Activated naive CD4-positive, alpha-beta T cell (primary cell): ENCODE data around the gene MC1R.

Experiments used
- DNase-seq, 4 experiments: peaks; one replicate each; lab custom pipeline; 2025; lab: John Stamatoyannopoulos, UW

MC1R gene

DNA sequence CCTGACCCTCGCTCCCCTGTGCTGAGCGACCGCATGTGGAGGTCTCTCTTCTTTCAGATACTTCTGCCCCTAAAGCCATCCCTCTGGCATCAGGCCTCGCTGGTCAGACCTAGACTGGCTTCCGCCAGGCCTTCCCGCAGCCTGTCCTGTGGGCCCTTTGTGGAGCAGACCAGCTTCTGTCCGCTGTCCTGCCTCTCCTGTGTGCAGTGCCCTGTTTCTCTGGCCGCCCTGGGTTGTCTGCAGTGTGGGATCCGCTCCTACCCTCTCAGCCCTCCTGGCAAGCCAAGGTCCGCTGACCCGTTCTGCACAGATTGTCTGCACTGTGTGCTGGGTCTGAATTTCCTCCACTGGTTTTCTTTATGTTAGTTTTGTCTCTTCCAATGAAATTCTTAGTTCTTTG is 21.5 kb upstream of the MC1R start:
- DNase-seq = no peak

DNA sequence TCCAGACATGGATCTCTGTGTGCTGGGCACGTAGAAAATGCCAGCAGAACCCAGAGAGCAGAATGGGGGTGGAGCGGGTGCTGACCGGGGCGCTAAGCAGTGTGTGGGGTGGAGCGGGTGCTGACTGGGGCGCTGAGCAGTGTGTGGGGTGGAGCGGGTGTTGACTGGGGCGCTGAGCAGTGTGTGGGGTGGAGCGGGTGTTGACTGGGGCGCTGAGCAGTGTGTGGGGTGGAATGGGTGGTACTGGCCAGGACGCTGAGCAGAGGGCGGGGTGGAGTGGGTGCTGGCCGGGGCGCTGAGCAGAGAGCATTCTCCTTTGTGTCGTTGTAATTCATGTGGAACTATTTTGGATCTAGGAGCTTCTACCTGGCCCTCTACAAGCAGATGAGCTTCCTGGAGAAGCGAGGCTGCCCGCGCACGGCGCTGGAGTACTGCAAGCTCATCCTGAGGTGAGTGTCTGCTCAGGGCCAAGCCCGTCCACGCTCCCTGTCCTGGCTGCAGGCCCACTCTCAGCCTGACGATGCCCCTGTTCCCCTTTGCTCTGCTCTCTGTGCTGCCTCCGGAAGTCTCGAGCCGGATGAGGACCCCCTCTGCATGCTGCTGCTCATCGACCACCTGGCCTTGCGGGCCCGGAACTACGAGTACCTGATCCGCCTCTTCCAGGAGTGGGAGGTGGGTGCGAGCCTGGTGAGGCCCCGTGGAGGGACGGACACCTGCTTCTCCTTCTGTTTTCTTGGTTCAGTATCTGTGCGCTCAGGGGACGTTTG is 20.3 kb upstream of the MC1R start:
- DNase-seq = no peak

DNA sequence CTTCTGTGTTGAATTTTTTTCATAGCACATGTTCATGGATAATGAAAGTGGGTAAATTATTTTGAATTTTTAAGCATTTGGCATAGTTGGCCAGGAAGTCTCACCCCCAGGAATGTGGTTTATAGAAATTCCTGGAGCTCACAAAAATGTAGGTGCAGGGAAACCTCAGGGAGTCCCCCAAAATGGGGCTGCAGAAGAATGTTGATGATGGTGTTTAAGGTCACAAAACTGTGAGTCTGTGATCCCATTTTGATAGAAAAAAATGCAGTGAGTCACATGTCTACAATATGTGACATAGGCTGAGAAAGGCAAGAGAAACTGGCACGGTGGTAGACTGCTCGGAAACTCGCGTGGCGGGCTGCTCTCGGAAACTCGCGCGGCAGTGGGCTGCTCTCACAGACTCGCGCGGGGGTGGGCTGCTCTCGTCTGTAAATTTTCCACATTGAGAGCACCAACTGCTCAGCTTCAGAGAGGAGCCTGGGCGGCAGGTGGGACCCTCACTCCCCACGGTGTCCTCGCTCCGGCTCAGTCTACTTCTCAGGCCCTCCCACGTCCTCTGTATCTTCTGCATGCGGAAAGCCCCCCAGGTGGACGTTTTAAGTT is 18.7 kb upstream of the MC1R start:
- DNase-seq = no peak

DNA sequence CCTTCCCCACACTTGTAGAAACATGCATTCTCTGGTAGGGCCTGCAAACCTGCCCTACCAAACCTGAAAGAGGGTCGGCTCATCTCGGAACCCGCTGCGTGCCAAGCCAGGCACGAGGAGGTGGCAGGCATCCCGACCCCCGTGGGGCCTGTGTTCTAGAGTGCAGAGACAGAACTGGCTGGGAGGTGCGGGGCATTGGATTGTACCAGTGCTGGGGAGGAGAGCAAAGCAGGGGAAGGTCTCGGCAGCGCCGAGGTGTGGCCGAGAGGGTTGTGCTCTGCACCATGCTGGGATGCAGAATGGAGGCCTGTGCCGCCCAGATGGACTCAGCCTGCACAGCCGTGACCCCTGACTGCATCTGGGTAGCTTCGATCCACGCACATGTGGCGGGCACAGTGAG is 17.8 kb upstream of the MC1R start:
- no peak for DNase-seq

DNA sequence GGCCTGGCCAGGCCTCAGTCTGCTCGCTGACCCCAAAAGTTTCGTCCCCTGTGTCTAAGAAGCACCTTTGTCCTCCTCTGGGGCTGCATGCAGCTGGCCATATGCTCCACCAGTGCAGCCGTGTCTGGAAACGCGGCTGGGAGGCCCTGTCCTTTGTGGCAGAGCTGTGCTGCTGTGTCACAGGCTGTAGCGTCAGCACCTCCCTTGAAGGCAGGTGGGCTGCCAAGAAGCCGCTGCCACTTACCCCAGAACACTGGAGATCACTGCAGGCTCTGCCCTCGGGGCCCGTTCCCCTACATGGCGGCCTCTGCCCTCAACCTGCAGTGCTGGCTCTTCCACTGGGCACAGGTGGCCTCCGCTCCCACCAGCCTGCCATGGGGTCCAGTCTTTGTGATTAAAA is 15.7 kb upstream of the MC1R start:
- DNase-seq = no peak

DNA sequence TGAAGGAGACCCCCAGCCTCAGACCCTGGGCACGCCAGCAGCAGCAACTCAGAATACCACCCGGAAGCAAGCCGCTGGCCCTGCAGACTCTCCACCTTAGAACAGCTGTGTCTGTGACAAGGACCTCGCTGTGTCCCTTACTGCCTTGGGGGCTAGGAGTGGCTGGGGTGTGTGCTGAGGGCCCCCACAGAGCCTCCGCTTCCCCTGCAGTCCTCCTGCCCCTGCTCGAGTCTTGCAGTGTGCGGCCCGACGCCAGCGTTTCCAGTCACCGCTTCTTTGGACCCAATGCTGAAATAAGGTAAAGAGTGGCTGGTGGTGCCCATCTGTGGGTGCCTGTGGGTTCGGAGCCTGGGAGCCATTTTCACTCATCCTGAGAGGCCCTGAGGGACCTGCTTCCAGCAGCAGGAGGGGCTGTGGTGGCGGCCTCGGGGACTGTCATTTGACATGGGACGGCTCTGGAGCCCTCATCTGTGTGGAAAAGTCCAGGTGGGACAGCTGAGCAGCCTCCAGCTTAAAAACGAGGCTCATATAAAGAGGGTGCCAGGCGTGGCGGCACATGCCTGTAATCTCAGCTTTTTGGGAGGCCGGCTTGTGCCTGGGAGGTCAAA is 14.7 kb upstream of the MC1R start:
- DNase-seq = no peak

DNA sequence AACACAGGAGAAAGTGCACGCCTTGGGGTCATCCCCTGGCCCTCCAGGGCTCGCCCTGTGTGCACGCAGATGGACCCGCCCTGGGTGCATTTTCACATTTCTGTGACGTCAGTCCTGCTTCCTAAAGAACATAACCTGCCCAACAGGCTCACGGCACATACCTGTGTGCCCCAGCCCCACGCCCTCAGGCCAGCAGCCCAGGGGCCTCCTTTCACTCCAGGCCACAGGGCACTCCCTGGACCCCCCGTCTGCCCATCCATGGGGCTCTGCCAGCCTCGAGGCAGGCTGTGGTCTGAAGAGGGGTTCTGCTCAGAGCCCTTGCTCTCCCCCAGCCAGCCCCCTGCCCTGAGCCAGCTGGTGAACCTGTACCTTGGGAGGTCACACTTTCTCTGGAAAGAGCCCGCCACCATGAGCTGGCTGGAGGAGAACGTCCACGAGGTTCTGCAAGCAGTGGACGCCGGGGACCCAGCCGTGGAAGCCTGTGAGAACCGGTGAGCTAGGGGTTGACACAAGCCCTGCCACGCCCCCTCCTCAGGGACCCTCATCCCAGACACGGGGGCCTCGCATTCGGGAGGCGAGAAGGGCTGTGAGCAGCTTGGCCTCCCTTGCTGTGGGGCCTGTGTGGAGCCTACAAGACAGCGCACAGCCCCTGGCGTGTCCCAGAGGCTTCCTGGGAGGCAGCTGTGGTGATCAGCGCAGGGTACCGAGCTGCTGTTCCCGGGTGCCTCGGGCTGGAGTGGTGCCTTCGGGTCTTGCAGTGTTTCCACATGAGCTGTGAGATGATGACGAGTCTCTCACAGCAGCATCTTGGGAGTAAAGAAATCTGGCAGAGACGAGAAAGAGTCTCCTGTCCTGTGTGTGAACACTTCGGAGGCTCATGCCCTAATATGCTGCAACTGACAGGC is 13.8 kb upstream of the MC1R start:
- no peak for DNase-seq

DNA sequence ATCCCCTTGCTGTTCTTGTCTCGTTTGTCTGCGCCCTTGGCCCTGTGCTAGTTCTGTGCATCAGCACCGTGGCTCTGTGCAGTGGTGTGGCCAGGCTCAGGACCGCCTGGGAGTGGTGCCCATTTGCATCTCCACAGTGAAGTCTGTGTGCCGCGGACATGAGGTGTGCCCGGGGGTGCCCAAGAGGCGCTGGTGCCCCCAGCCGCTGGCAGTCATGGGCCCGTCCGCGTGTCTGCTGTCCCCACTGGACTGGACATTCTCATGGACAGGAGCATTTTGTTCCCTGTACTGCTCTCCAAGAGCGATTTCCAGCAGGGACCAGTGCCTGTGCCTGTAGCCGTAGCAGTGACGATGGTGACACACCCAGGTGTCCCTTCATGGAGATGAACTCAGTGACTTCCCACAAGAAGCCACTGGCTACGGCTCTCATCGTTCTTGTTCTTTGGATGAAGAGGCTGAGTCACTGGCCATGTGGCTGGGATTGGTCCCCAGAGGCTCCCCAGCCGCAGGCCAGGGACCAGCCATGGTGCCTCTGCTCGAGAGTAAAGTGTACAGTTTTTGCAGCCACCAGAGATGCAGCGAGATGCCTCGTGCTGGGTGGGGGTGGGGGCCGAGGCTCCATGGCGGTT is 13.0 kb upstream of the MC1R start:
- no peak for DNase-seq

DNA sequence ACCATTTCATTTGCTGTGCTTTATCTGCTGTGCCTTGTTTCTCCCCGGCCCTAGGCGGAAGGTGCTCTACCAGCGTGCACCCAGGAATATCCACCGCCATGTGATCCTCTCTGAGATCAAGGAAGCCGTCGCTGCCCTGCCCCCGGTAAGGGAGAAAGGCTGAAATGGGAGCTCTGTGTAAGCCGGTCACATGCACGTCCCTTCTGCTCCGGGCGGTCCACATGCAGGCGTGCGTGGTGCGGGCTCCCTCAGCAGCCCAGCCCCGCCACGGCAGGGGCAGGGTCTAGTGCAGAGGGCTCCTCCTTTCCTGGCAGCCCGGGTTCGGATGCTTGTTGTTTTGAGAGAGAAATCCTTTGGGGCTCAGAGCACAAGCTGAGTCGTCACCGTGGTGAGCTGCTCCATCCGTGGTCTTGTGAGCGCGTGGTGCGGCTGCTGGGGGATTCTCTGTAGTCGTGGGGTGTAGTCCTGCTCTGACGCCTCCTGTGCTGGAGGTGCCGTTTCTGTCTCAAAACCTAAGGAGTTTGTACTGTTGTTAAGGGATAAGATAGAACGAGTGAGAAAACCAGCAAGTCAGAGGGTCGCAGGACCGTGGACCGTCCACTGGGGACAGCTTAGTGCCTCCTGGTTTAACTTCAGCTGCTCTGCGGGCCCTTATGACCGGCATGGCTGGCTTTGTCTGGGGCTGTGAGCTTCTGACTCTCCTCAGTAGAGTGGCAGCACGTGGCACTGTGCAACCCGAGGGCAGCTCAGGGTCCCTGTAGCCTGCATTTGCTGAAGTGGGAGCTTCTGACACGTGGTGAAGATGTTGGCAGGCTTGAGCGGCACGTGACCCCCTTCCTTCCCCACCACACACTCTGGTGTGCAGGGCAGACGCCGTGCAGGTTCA is 12.3 kb upstream of the MC1R start:
- no peak for DNase-seq

DNA sequence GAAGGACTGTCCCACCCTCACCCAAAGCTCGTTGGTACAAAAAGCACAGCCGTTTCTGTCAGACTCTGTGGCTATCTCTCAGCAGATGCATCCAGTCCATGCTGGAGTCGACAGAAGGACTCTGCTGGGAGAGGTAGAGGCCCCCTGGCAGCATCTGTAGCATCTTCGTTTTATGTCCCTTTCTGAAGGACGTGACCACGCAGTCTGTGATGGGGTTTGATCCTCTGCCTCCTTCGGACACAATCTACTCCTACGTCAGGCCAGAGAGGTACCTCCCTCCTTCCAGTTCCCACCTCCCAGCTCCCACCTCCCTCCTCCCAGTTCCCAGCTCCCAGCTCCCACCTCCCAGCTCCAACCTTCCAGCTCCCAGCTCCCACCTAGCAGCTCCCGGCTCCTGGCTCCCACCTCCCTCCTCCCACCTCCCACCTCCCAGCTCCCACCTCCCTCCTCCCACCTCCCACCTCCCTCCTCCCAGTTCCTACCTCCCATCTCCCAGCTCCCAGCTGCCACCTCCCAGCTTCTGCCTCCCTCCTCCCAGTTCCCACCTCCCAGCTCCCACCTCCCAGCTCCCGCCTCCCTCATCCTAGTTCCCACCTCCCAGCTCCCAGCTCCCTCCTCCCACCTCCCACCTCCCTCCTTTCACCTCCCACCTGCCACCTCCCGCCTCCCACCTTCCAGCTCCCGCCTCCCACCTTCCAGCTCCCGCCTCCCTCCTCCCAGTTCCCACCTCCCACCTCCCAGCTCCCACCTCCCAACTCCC is 11.4 kb upstream of the MC1R start:
- no peak for DNase-seq

DNA sequence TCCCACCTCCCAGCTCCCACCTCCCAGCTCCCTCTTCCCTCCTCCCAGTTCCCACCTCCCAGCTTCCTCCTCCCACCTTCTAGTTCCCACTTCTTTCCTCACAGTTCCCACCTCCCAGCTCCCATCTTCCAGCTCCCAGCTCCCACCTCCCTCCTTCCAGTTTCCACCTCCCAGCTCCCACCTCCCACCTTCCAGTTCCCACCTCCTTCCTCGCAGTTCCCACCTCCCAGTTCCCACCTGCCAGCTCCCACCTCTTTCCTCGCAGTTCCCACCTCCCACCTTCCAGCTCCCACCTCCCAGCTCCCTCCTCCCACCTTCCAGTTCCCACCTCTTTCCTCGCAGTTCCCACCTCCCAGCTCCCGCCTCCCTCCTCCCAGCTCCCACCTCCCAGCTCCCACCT is 10.4 kb upstream of the MC1R start:
- DNase-seq = no peak

DNA sequence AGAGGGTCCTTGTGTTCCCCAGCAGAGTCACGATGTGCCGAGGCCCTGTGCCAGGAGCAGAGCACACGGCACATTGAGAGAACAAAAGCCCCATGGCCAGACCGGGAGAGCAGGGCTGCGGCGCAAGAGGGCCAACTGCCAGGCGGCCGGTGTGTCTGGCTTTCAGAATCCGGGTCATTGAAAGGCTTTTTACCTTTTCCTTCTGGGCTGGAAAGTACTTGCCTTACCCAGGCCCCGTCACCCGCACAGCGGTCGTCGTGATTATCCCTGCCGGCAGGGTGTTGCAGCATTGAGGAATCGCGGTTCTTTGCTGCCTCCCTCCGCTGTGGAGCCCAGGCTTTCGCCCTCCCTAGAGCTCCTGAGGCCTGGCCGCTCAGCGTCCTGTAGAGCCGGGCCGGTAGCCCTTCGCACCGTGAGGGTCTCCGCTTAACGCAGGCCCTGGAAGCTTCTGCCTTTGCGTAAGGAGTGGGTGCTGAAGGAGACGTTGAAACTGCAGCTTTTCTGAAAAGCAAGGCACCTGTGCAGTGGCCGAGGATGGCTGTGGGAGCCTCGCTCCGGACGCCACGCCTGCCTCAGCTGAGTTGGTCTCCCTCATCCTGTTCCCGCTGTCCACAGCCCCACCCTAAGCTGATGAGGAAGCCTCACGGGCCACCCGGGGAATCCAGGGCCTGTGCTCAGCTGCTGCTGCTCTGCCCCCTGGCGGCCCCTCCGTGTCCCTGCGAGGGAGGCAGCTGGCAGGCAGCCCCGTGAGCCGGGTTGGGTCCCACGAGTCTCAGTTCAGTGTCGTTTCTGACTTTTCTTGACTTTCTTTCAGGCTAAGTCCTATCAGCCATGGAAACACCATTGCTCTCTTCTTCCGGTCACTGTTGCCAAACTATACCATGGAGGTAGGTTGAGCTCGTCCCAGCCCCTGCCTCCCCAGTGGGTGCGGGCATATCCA is 8.6 kb upstream of the MC1R start:
- peak in 3 of 4 experiments; percentile 45 to 67 (median 51) for DNase-seq

DNA sequence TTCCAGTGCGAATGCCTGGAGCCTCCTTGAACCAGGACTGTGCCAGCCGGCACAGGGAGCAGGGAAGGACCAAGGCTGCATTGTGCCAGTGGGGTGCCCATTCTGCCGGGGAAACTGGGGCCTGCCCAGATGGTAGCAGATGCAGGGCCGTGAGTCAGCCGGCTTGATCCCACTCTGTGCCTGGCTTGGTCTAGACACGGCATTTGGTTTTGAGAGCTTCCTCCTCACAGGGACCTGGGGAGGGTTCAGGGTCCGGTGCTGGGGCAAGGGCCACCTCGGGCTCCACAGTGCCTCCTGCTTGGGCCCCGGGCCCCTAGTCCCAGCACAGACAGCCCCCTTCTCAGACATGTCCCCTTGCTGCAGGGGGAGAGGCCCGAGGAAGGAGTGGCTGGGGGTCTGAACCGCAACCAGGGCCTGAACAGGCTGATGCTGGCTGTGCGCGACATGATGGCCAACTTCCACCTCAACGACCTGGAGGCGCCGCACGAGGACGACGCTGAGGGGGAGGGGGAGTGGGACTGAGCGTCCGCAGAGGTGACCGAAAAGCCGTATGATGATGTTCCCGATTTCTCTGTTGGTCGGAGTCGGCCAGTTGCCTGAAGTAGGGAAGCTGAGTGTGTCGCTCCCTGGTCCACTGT is 7.8 kb upstream of the MC1R start:
- no peak for DNase-seq

DNA sequence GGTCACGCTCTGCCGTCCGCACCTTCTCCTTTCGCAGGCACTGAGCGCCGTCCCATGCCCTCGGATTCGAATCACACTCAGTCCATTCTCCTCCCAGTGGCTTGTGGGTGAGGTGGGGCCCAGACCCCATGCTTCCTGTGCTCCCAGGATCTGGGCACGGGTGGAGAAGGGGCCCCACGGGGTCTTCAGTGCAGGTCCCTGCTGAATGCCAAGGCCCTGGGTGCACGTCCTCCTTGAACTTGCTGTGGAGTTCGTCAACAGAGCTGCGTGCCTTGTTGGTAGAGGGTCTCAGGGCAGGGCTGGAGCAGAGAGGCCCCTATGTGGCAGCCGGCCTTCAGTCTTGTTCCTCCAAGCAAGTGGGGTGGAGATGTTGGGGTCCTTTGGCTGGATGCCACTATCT is 7.3 kb upstream of the MC1R start:
- DNase-seq = no peak

DNA sequence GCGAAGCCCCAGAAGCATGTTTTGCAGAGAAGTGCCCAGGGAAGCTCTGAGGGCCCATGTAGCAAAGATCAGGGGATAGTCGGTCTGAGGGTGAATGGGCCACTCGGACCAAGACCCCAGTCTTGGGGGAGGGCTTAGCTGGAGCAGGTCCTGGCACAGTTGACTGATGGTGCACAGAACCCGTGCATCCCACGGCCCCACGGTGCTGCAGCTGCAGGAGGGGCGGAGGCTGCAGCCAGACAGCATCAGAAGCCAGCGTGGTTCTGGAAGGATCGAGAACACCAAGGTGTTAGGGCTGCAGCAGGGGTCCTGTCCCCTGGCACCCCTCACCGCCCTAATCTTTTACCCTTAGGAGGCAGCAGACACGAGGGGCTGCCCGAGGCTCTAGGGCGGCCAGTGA is 6.5 kb upstream of the MC1R start:
- DNase-seq = no peak

DNA sequence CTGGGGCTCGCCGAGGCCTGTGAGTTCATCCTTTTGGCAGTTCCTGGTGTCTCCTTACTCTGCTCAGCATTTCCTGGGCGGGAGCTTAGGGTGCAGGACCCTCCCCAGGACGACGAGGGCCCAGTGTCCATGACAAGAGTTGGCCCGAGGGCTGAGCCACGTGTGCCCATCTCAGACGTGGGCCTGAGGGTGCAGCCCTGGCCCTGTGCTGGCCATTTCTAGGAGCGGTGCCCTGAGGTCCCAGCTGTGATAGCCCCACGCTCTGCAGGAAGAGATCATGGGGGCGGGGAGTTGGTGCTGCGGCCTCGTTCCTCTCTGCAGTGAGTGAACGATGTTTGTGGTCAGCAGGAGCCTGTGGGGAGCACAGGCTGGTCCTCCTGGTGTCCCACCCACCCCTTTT is 6.0 kb upstream of the MC1R start:
- DNase-seq = no peak

DNA sequence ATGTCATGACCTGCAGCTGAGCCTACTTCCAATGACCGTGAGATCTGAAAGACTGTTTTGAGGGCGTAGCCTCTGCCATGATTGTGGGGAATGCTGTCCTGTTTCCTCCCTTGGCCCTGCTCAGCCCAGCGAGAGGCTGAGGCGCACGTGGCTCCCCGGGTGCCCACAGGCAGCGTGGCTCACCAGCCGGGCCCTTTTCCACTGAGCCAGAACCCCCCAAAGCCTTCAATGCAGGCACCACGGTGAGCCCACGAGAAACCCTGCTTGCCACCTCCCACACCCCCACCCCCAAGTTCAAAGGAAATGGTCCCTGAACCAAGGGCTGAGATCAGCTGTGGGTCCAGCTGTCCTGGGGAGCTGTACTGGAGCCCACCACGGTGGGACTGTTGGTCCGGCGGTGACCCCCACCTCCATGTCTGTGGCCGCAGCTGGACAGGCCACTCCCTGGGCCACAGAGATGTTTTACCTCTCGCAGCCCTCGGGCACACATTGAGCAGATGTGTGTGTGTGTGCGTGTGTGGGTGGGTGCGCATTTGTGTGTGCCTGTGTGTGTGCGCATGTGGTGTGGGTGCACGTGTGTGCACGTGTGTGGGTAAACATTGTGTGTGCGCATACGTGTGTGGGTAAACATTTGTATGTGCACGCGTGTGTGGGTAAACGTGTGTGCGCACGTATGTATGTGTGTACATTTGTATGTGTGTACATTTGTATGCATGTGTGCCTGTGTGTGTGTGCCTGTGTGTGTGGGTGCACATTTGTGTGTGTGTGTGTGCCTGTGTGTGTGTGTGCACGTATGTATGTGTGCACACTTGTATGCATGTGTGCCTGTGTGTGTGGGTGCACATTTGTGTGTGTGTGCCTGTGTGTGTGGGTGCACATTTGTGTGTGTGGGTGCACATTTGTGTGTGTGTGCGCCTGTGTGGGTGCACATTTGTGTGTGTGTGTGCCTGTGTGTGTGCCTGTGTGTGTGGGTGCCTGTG is 5.0 kb upstream of the MC1R start:
- no peak for DNase-seq
